GM12878 (cell line): ENCODE results near the gene ALMS1. TPM values are rescaled to one million over a fixed set of nuclear protein-coding genes. Genes with fewer than 3 reads are reported as not detected.

ENCODE experiments used
- ATAC-seq: fragments of 200-7000 bp; cut with Tn5 transposase; 3 replicates; pipeline ENCODE4 v1.9.1; 2020; ENCODE audit warnings: mild to moderate bottlenecking, moderate library complexity
- BruUV-seq: library from RNA; stranded (reverse); fragments of 400-500 nt; replicated peaks from 2 replicates; lab custom pipeline; 2021; lab: Mats Ljungman, UMichigan
- CTCF ChIA-PET: fragments of 300-600 bp; sonication (Branson Sonifier 250); formaldehyde crosslinking; extraction: SDS; loops from one replicate; lab custom pipeline; 2021; ENCODE audit warnings: inconsistent platforms; lab: Yijun Ruan, JAX
- POLR2A ChIA-PET: fragments of 350-600 bp; formaldehyde crosslinking; extraction: SDS; loops from one replicate; lab custom pipeline; 2021; ENCODE audit warnings: inconsistent platforms; lab: Charles Lee
- RAD21 ChIA-PET: fragments of 300-600 bp; sonication (Branson Sonifier 250); formaldehyde crosslinking; loops from one replicate; lab custom pipeline; 2023; ENCODE audit warnings: antibody characterized with exemption; ENCODE audit not compliant: unreplicated experiment; lab: Charles Lee
- SMC1A ChIA-PET: fragments of 300-600 bp; sonication (Branson Sonifier 250); formaldehyde crosslinking; loops from one replicate; lab custom pipeline; 2023; ENCODE audit not compliant: unreplicated experiment, uncharacterized antibody; lab: Charles Lee
- DNase-seq: peaks from one replicate; pipeline ENCODE4 v3.0.0-alpha.2; 2011; ENCODE audit warnings: low read depth, low spot score
- FAIRE-seq: peaks from 3 replicates; lab custom pipeline; 2011; peaks lifted over from hg19 to GRCh38; lab: Jason Lieb, UNC
- H2AFZ ChIP-seq: 2 replicates; pipeline ENCODE4 v1.6.0; 2011; ENCODE audit warnings: low read depth, low read length, control low read depth; ENCODE audit not compliant: control insufficient read depth
- H3K27ac ChIP-seq: 2 replicates; pipeline ENCODE4 v1.5.1; 2011; ENCODE audit warnings: control low read depth; ENCODE audit not compliant: control insufficient read depth, insufficient read depth
- H3K27me3 ChIP-seq, 2 experiments: replicated peaks in 1 of 2; 2 replicates each; pipeline versions ENCODE4 v1.6.0 to v1.6.1; 2011; ENCODE audit warnings: low read length in 1 of 2; ENCODE audit not compliant: control insufficient read depth in 2 of 2, insufficient read depth in 2 of 2
- H3K36me3 ChIP-seq, 2 experiments: 2 replicates each; pipeline ENCODE4 v1.5.1; 2011; ENCODE audit warnings: low read length in 1 of 2; ENCODE audit not compliant: control insufficient read depth in 2 of 2, insufficient read depth in 2 of 2
- H3K4me1 ChIP-seq: 2 replicates; pipeline ENCODE4 v1.6.1; 2011; ENCODE audit warnings: mild to moderate bottlenecking, low read length, moderate library complexity, mixed read lengths; ENCODE audit not compliant: control insufficient read depth, insufficient read depth
- H3K4me2 ChIP-seq: 2 replicates; pipeline ENCODE4 v1.6.0; 2011; ENCODE audit warnings: control low read depth; ENCODE audit not compliant: control insufficient read depth, insufficient read depth
- H3K4me3 ChIP-seq: fragments of 200-600 bp; sonication (generic); 2 replicates; pipeline ENCODE4 v1.5.1; 2016
- H3K79me2 ChIP-seq: 2 replicates; pipeline ENCODE4 v1.6.0; 2011; ENCODE audit warnings: low read length; ENCODE audit not compliant: control insufficient read depth, insufficient read depth
- H3K9ac ChIP-seq: 2 replicates; pipeline ENCODE4 v1.8.0; 2011; ENCODE audit warnings: low read length, control low read depth, mixed read lengths; ENCODE audit not compliant: control insufficient read depth, insufficient read depth
- H3K9me3 ChIP-seq: replicated peaks from 3 replicates; pipeline ENCODE4 v1.5.1; 2011; ENCODE audit warnings: mild to moderate bottlenecking, low read length; ENCODE audit not compliant: control insufficient read depth, insufficient read depth
- H4K20me1 ChIP-seq: 2 replicates; pipeline ENCODE4 v1.6.0; 2011; ENCODE audit not compliant: control insufficient read depth, insufficient read depth
- BCL11A ChIP-seq: IDR thresholded peaks from 2 replicates; pipeline ENCODE4 v1.6.1; 2011; ENCODE audit warnings: low read depth, low read length
- DPF2 ChIP-seq: fragments of 450-650 bp; IDR thresholded peaks from 2 replicates; pipeline ENCODE4 v1.6.1; 2017; ENCODE audit warnings: mild to moderate bottlenecking
- NR2F1 ChIP-seq: fragments of 450-650 bp; conservative IDR thresholded peaks from 2 replicates; pipeline ENCODE4 v1.6.1; 2017; ENCODE audit warnings: mild to moderate bottlenecking
- PBX3 ChIP-seq: IDR thresholded peaks from 2 replicates; pipeline ENCODE4 v1.6.1; 2011; ENCODE audit warnings: mild to moderate bottlenecking, low read depth, low read length, moderate library complexity; ENCODE audit not compliant: insufficient replicate concordance
- RAD21 ChIP-seq: IDR thresholded peaks from 2 replicates; pipeline ENCODE4 v1.6.1; 2011; ENCODE audit warnings: mild to moderate bottlenecking, low read depth, low read length, moderate library complexity; ENCODE audit not compliant: insufficient read depth
- WGBS: methylation state at CpG from one replicate; pipeline ENCODE4 v1.1.6; 2016; ENCODE audit warnings: low lambda C conversion rate; ENCODE audit not compliant: insufficient replicate concordance, insufficient coverage; ENCODE audit errors: missing lambda C conversion rate; 5-methylcytosine and 5-hydroxymethylcytosine counted together
- in situ Hi-C: fragments of 300-500 bp; cut with MboI; formaldehyde crosslinking; loops from 9 replicates; pipeline ENCODE4 v1.14.3; 2018; ENCODE audit warnings: mixed read lengths
- intact Hi-C: fragments of 100-400 bp; cut with micrococcal nuclease; formaldehyde crosslinking; loops from one replicate; pipeline ENCODE4 v1.14.2; 2022; ENCODE audit not compliant: unreplicated experiment
- polyA plus RNA-seq, 11 experiments: library from polyadenylated mRNA; depleted of rRNA in 4 of 11; unstranded in 6 of 11; stranded (reverse) in 5 of 11; fragments of >200 nt; fragmentation: Nextera tagmentation in 4 of 11; fragmentation: Illumina TruSeq in 1 of 11; extraction: Ambion mirVana in 4 of 11; extraction: Trizol in 1 of 11; gene quantifications; 1 replicate in 1 of 11; 2 replicates in 10 of 11; pipeline versions ENCODE4 v1.2.1 to v1.2.3, GENCODE V29; 2011 to 2016; ENCODE audit warnings: inconsistent platforms in 2 of 11, missing spikeins in 2 of 11, low read depth in 1 of 11
- total RNA-seq, 4 experiments: library from RNA; depleted of rRNA in 3 of 4; stranded (reverse); fragments of >200 nt in 3 of 4; fragmentation: Illumina TruSeq in 1 of 4; extraction: Trizol in 1 of 4; gene quantifications; 2 replicates each; pipeline versions ENCODE4 v1.2.1 to v1.2.3, GENCODE V29; 2013 to 2021
- TF ChIP-seq, protein P1 (sequence below): IDR thresholded peaks from 2 replicates; pipeline ENCODE4 v1.6.1; 2012; ENCODE audit warnings: low read length, inconsistent platforms
- TF ChIP-seq, protein P2 (sequence below): IDR thresholded peaks from 2 replicates; pipeline ENCODE4 v1.6.1; 2011; ENCODE audit warnings: low read depth, mild to moderate bottlenecking, low read length, moderate library complexity, borderline replicate concordance; ENCODE audit errors: extremely low read depth

Gene ALMS1
- total and polyA plus RNA-seq, 10 of the 15 experiments (the other 5 are each of a cell fraction or from before 2014, with no cell fraction given), result 1.1 to 25.8 (median 10.6) TPM

DNA sequence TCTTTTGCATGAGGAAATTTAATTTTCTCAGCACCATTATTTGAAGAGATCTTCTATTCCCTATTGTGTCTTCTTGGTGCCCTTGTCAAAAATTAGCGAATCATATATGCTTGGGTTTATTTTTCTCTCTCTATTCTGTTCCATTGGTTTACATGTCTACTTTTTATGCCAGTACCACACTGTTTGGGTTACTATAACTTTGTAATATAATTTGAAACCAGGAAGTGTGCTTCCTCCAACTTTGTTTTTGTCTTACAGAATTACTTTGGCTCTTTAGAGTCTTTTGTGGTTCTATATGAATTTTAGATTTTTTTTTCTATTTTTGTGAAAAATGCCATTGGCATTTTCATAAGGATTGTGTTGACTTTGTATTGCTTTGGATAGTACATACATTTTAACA, 17.6 kb downstream of the ALMS1 start:
- H2AFZ ChIP-seq, result no peak overlapping the region
- ATAC-seq (no peak), DNase-seq (no peak), FAIRE-seq (no peak)
- H3K27me3 ChIP-seq, result no peaks in the 10 kb centered on the region
- ChIA-PET CTCF (no interaction called here), POLR2A (no interaction called here), SMC1A (no interaction called here), RAD21 (no interaction called here)
- BruUV-seq, result no TSS peak
- no peak overlapping the region for H3K4me3 ChIP-seq
- H3K36me3 ChIP-seq, result peaks cover 0 to 2% of the 10 kb centered on the region in 2 experiments; a peak in 1 of 4 replicates
- H4K20me1 ChIP-seq, result no peaks in the 10 kb centered on the region
- intact Hi-C loops (no loop called here), in situ Hi-C loops (no loop called here)
- WGBS, result 100% methylated on average over 1 of the region's 1 CpG
- H3K9me3 ChIP-seq, result peaks cover 5% of the 10 kb centered on the region; the same call in 2 of the 3 replicates
- no peak overlapping the region for H3K4me2 ChIP-seq
- no peak overlapping the region for H3K9ac ChIP-seq
- no peaks in the 10 kb centered on the region; the same call in none of the 2 replicates for H3K79me2 ChIP-seq
- H3K4me1 ChIP-seq, result no peaks in the 10 kb centered on the region; the same call in none of the 2 replicates
- H3K27ac ChIP-seq, result no peak overlapping the region
- TF ChIP-seq, protein P1, sequence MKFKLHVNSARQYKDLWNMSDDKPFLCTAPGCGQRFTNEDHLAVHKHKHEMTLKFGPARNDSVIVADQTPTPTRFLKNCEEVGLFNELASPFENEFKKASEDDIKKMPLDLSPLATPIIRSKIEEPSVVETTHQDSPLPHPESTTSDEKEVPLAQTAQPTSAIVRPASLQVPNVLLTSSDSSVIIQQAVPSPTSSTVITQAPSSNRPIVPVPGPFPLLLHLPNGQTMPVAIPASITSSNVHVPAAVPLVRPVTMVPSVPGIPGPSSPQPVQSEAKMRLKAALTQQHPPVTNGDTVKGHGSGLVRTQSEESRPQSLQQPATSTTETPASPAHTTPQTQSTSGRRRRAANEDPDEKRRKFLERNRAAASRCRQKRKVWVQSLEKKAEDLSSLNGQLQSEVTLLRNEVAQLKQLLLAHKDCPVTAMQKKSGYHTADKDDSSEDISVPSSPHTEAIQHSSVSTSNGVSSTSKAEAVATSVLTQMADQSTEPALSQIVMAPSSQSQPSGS, result no peak
- no peak for TF ChIP-seq PBX3
- no peak for TF ChIP-seq DPF2
- TF ChIP-seq, protein P2, sequence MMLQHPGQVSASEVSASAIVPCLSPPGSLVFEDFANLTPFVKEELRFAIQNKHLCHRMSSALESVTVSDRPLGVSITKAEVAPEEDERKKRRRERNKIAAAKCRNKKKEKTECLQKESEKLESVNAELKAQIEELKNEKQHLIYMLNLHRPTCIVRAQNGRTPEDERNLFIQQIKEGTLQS, result no peak
- no peak for TF ChIP-seq NR2F1
- no peak for TF ChIP-seq BCL11A
- no peak for TF ChIP-seq RAD21
